WI38 (cell line): ENCODE measurements around the gene FIGNL2.

Source experiments
- H3K4me3 ChIP-seq: 2 replicates; pipeline ENCODE4 v1.5.1; 2011; ENCODE audit warnings: low read depth, mild to moderate bottlenecking, control low read depth, low read length
- TF ChIP-seq, protein P1 (sequence below): IDR thresholded peaks from 2 replicates; pipeline ENCODE4 v1.5.1; 2012; ENCODE audit warnings: low read depth, mild to moderate bottlenecking, control low read depth, low read length

Gene FIGNL2

DNA sequence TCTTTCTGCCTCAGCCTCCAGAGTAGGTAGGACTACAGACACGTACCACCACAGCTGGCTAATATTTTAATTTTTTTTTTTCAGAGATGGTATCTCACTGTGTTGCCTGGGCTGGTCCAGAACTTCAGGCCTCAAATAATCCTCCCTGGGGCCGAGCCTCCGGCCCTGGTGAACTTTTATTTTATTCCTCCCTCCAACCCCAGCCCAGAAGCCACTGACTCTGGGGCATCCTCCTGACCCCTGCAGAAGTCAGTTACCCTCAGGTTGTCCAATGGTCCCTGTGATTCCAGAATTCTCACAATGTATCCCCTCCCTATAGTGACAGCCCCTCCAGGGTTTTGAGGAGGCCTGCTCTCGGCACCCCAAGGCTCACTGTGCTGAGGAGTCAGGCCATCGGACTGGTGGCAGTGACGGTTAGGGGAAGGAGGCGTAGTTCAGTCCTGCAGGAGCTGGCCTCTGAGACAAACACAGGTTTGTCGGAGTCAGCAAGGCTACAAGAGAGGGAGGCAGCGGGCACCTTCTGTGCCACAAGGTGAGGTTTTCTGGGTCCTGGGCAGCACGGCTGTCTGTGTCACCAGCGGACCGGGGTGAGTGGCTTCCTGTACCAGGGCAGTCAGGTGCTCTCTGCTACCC lies 19.4 kb upstream of the FIGNL2 start:
- TF ChIP-seq, protein P1, sequence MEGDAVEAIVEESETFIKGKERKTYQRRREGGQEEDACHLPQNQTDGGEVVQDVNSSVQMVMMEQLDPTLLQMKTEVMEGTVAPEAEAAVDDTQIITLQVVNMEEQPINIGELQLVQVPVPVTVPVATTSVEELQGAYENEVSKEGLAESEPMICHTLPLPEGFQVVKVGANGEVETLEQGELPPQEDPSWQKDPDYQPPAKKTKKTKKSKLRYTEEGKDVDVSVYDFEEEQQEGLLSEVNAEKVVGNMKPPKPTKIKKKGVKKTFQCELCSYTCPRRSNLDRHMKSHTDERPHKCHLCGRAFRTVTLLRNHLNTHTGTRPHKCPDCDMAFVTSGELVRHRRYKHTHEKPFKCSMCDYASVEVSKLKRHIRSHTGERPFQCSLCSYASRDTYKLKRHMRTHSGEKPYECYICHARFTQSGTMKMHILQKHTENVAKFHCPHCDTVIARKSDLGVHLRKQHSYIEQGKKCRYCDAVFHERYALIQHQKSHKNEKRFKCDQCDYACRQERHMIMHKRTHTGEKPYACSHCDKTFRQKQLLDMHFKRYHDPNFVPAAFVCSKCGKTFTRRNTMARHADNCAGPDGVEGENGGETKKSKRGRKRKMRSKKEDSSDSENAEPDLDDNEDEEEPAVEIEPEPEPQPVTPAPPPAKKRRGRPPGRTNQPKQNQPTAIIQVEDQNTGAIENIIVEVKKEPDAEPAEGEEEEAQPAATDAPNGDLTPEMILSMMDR, result no peak
- no peak overlapping the region for H3K4me3 ChIP-seq

DNA sequence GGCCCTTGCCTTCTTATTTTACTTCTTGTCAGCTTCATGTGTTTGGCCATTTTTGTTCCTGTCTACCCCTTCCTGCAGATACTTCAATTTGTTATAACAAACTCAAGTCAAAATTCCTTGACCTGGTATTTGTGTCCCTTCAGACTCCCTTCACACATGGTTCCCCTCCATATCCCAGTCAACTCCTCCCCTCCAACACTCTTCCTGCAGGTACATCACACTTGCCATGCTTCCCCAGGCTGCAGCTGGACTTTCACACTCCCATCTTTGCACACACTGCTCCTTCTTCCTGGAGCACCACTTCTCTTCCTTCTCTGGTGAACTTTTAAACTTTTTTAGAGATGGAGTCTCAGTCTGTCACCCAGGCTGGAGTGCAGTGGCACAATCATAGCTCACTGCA lies 18.9 kb upstream of the FIGNL2 start:
- TF ChIP-seq, protein P1, result no peak
- H3K4me3 ChIP-seq, result no peak overlapping the region

DNA sequence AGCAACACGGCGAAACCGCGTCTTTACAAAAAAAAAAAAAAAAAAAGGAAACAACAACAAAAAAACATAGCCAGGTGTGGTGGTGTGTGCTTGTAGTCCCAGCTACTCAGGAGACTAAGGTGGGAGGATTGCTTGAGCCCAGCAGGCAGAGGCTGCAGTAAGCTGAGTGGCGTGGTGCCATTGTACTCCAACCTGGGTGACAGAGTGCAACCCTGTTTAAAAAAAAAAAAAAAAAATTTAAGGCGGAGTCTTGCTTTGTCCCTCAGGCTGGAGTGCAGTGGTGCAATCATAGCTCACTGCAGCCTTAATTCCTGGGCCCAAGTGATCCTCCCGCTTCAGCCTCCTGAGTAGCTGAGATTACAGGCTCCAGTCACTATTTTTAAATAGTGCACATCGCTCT lies 18.2 kb upstream of the FIGNL2 start:
- H3K4me3 ChIP-seq, result no peak overlapping the region
- TF ChIP-seq, protein P1, result no peak

DNA sequence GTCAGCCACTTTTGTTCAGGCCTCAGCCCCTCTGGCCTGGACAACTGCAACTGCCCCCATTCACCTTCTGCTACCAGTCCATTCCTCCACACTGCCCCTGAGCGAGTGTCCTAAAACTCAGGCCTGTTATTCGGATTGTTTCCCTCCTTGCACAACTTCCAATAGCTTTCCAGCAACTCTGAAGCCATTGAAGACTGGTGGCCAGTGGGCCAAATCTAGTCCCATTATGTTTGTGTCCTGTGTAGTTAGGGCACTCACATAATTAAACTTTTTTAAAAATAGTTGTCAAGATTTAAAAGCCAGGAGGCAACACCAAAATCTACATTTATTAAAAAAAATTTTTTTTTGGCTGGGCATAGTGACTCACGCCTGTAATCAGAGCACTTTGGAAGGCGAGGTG lies 17.8 kb upstream of the FIGNL2 start:
- H3K4me3 ChIP-seq, result no peak overlapping the region
- TF ChIP-seq, protein P1, result no peak

DNA sequence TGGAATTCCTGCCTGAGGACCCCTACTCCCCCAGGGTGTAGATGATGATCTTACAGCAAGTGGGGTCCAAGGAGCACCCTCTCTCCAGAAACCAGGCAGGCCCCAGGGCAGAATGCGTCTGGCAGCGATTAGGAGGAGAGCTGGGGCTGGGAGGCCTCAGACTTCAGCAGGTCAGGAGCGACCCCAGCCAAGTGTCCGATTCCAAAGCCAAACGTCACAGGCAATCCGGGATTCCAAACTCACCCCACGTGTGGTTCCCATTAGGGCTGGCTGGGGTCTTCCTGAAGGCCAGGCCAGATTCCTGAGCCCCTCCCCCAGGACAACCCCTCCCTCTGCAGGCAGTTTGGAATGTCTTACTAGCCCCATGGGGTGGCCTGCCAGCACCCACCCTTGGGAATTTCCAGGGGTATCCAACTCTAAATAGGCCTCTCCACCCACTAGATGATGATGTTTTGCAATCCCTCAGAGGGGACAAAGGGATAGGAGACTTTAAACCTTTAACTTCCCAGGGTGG lies 17.3 kb upstream of the FIGNL2 start:
- TF ChIP-seq, protein P1, result no peak
- no peak overlapping the region for H3K4me3 ChIP-seq

DNA sequence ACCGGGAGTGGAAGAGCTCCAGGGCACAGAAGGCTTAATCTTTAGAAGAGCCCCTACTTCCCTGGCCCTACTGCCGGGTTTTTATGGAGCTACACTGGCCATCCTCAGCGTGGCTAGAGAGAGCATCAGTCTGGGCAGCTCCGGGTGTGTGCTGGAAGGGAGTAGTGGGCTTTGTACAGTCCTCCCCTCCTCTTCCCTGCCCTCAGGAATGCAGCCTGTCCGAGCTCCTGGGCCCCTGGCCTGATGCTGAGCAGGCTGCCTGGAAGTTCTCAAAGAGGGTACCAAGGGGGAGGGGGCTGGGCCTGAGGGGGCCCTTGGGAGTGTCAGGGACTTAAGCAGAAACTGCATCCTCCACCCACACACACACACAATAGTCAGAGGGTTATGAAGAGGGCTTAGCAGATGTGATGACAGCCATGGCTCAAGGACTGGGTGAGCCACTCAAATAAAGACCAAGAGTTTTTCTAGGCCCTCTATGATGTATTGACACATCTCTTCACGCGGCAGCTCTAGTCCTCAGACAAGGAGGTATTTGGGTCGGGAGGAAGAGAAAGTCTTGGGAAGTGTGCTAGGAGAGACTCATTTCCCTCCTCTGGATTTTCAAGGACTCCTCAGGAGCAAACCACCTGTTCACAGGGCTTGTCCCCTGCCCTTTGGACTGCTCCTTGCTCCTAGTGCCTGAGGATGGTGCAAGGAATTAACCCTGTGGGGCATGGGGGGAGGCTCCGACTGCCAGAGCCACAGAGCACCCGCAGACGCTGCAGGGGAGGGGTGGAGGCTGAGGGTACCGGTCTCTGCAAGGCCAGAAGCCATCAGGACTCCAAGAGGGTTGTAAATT lies 16.5 kb upstream of the FIGNL2 start:
- no peak overlapping the region for H3K4me3 ChIP-seq
- TF ChIP-seq, protein P1, result no peak
